ENCODE measurements around the gene ENTPD1.
A peak's percentile ranks its signal among the peaks of the same experiment; 100 is the strongest.

The ENTPD1 gene

DNA sequence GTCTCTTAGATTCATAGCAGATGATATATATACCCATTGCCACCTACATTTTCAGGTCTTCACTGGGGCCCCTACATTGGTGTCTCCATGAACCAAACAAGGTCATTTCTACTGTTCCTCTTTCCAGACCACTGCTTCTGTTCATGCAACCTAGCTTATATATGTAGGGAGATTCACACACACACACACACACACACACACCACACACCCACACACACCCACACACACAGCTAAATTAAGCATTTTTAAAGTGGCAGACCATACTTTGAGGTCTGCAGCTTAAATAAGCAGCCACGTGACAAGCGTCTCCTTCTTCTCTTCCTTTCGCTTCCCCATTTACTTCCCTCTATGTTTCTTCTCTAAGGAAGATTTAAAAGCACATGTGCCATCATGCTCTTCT is 81.8 kb downstream of the ENTPD1 start:
- no peak overlapping the region for H2AFZ ChIP-seq (ENCODE audit: low read depth, low read length)
- H3K4me2 ChIP-seq (ENCODE audit: insufficient read depth, low read length) = no peak overlapping the region
- H3K36me3 ChIP-seq (ENCODE audit: insufficient read depth, low read length) = no peaks in the 10 kb centered on the region
- H4K20me1 ChIP-seq (ENCODE audit: insufficient read depth, low read length) = no peaks in the 10 kb centered on the region
- TF ChIP-seq, protein P1, sequence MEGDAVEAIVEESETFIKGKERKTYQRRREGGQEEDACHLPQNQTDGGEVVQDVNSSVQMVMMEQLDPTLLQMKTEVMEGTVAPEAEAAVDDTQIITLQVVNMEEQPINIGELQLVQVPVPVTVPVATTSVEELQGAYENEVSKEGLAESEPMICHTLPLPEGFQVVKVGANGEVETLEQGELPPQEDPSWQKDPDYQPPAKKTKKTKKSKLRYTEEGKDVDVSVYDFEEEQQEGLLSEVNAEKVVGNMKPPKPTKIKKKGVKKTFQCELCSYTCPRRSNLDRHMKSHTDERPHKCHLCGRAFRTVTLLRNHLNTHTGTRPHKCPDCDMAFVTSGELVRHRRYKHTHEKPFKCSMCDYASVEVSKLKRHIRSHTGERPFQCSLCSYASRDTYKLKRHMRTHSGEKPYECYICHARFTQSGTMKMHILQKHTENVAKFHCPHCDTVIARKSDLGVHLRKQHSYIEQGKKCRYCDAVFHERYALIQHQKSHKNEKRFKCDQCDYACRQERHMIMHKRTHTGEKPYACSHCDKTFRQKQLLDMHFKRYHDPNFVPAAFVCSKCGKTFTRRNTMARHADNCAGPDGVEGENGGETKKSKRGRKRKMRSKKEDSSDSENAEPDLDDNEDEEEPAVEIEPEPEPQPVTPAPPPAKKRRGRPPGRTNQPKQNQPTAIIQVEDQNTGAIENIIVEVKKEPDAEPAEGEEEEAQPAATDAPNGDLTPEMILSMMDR (IDR thresholded peaks at IDR 0.05; ENCODE audit: borderline replicate concordance, extremely low read depth, low read length, poor library complexity, severe bottlenecking) = no peak
- no peak for TF ChIP-seq EZH2 (IDR thresholded peaks at IDR 0.05; ENCODE audit: borderline replicate concordance, low read depth, low read length, severe bottlenecking)
- H3K4me3 ChIP-seq (ENCODE audit: low read depth in 1 of 2, low read length in 2 of 2) = no peak overlapping the region
- H3K27ac ChIP-seq (ENCODE audit: low read length) = no peak overlapping the region
- peaks cover 5% of the 10 kb centered on the region for H3K27me3 ChIP-seq (ENCODE audit: insufficient read depth, low read length, poor library complexity)
- no peaks in the 10 kb centered on the region for H3K9me3 ChIP-seq (ENCODE audit: insufficient read depth, low read length, severe bottlenecking)
- no peak for ATAC-seq (ENCODE audit: insufficient read depth, low read depth)
- DNase-seq = no peak
- H3K9ac ChIP-seq (ENCODE audit: low read depth, low read length) = no peak overlapping the region
- H3K4me1 ChIP-seq (ENCODE audit: insufficient read depth, low read length) = no peaks in the 10 kb centered on the region
- H3K79me2 ChIP-seq (ENCODE audit: insufficient read depth, low read length) = no peaks in the 10 kb centered on the region

DNA sequence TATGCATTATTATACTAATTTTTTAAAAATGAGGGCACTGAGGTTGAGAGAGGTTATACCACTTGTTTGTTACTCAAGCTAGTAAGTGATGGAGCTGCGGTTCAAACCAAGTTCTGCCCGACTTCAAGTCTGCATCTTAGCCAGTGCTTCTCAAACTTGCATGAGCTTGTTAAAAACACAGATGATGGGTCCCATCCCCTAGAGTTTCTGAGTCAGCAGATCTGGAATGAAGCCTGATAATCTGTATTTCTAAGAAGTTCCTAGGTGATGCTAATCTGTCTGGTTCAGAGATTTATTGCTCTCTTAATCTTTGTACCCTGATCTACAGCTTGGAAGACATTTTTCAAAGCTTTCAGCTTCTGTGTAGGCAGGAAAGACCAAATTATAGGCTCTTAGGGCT is 84.2 kb downstream of the ENTPD1 start:
- DNase-seq (no peak), ATAC-seq (ENCODE audit: insufficient read depth, low read depth) (no peak)
- H4K20me1 ChIP-seq (ENCODE audit: insufficient read depth, low read length) = no peaks in the 10 kb centered on the region
- H2AFZ ChIP-seq (ENCODE audit: low read depth, low read length) = no peak overlapping the region
- H3K9ac ChIP-seq (ENCODE audit: low read depth, low read length) = no peak overlapping the region
- no peak overlapping the region for H3K27ac ChIP-seq (ENCODE audit: low read length)
- H3K9me3 ChIP-seq (ENCODE audit: insufficient read depth, low read length, severe bottlenecking) = no peaks in the 10 kb centered on the region
- TF ChIP-seq EZH2 (IDR thresholded peaks at IDR 0.05; ENCODE audit: borderline replicate concordance, low read depth, low read length, severe bottlenecking) = no peak
- TF ChIP-seq, protein P1 (IDR thresholded peaks at IDR 0.05; ENCODE audit: borderline replicate concordance, extremely low read depth, low read length, poor library complexity, severe bottlenecking) = no peak
- H3K4me3 ChIP-seq (ENCODE audit: low read depth in 1 of 2, low read length in 2 of 2) = no peak overlapping the region
- H3K79me2 ChIP-seq (ENCODE audit: insufficient read depth, low read length) = no peaks in the 10 kb centered on the region
- no peak overlapping the region for H3K4me2 ChIP-seq (ENCODE audit: insufficient read depth, low read length)
- H3K36me3 ChIP-seq (ENCODE audit: insufficient read depth, low read length) = no peaks in the 10 kb centered on the region
- no peaks in the 10 kb centered on the region for H3K4me1 ChIP-seq (ENCODE audit: insufficient read depth, low read length)
- H3K27me3 ChIP-seq (ENCODE audit: insufficient read depth, low read length, poor library complexity) = peaks cover 4% of the 10 kb centered on the region

DNA sequence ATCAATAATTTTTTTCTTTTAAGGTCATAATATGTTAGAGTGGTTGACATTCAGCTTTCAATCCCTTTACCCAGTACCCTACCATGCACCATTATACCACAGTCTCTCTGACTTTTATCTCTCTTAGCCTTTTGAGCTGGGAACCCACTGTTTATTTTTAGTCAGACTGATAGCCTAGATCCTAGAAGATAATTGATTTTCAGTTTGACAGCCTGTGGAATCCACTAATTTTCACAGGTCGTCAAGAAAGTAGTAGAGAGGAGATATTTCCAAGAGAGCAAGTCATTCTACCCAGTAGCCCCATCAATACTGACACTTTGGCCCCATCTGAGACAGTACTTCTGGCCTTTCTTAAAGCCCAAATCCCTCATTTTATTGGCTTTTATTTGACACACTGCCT is 84.7 kb downstream of the ENTPD1 start:
- Histone ChIP-seq H3K27ac (ENCODE audit: low read length) (no peak overlapping the region), H3K4me1 (ENCODE audit: insufficient read depth, low read length) (no peaks in the 10 kb centered on the region), H2AFZ (ENCODE audit: low read depth, low read length) (no peak overlapping the region), H3K79me2 (ENCODE audit: insufficient read depth, low read length) (no peaks in the 10 kb centered on the region), H4K20me1 (ENCODE audit: insufficient read depth, low read length) (no peaks in the 10 kb centered on the region), H3K27me3 (ENCODE audit: insufficient read depth, low read length, poor library complexity) (peaks cover 4% of the 10 kb centered on the region), H3K36me3 (ENCODE audit: insufficient read depth, low read length) (no peaks in the 10 kb centered on the region), H3K9me3 (ENCODE audit: insufficient read depth, low read length, severe bottlenecking) (no peaks in the 10 kb centered on the region), H3K4me3 (ENCODE audit: low read depth in 1 of 2, low read length in 2 of 2) (no peak overlapping the region), H3K9ac (ENCODE audit: low read depth, low read length) (no peak overlapping the region), H3K4me2 (ENCODE audit: insufficient read depth, low read length) (no peak overlapping the region)
- TF ChIP-seq EZH2 (IDR thresholded peaks at IDR 0.05; ENCODE audit: borderline replicate concordance, low read depth, low read length, severe bottlenecking) = no peak
- DNase-seq = no peak
- ATAC-seq (ENCODE audit: insufficient read depth, low read depth) = no peak

DNA sequence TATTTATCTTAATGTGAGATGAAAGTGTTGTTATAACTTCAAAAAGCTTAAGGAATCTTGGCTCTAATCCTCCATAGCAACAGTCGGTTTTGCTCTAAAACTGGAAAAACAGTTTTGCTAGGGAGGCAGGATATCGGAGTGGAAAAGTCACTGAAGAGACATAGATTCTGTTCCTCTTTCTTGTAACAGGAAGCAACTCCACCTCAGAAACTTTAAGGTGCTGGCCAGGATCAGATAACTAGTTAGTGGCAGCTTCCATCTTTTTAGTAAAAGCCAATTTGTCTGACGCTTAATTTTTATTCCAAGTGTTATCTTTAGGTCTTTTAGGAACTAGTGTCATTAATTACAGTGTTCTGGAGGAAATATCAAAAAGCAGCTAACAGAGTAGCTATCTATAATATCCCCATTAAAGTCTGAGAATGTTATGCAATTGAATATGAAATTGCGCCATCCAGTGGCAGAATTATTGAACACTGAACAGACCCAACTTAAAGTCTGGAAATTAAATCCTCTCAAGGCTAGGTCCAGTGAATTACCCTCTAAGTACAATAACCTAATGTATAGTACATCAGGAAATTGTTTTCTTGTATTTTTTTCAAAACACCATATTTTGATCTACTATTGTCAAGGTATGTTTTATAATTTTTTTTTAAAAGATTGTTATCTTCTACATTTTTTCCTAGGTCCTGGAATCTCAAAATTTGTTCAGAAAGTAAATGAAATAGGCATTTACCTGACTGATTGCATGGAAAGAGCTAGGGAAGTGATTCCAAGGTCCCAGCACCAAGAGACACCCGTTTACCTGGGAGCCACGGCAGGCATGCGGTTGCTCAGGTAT is 85.9 kb downstream of the ENTPD1 start:
- DNase-seq = peak; percentile 20
- H3K9ac ChIP-seq (ENCODE audit: low read depth, low read length) = no peak overlapping the region
- TF ChIP-seq, protein P1 (IDR thresholded peaks at IDR 0.05; ENCODE audit: borderline replicate concordance, extremely low read depth, low read length, poor library complexity, severe bottlenecking) = peak; percentile 71
- TF ChIP-seq EZH2 (IDR thresholded peaks at IDR 0.05; ENCODE audit: borderline replicate concordance, low read depth, low read length, severe bottlenecking) = no peak

More for the DNA sequence above, 85.9 kb downstream of the ENTPD1 start:
- H3K36me3 ChIP-seq (ENCODE audit: insufficient read depth, low read length) = no peaks in the 10 kb centered on the region
- no peaks in the 10 kb centered on the region for H3K79me2 ChIP-seq (ENCODE audit: insufficient read depth, low read length)
- peaks cover 4% of the 10 kb centered on the region for H3K27me3 ChIP-seq (ENCODE audit: insufficient read depth, low read length, poor library complexity)
- H3K9me3 ChIP-seq (ENCODE audit: insufficient read depth, low read length, severe bottlenecking) = no peaks in the 10 kb centered on the region
- ATAC-seq (ENCODE audit: insufficient read depth, low read depth) = peak; percentile 72
- H4K20me1 ChIP-seq (ENCODE audit: insufficient read depth, low read length) = no peaks in the 10 kb centered on the region
- H3K4me1 ChIP-seq (ENCODE audit: insufficient read depth, low read length) = no peaks in the 10 kb centered on the region
- no peak overlapping the region for H3K27ac ChIP-seq (ENCODE audit: low read length)
- H3K4me2 ChIP-seq (ENCODE audit: insufficient read depth, low read length) = no peak overlapping the region
- H3K4me3 ChIP-seq (ENCODE audit: low read depth in 1 of 2, low read length in 2 of 2) = no peak overlapping the region
- no peak overlapping the region for H2AFZ ChIP-seq (ENCODE audit: low read depth, low read length)
